ENCODE measurements around the gene HOXB9. TPM values are rescaled to one million over a fixed set of nuclear protein-coding genes. Genes with fewer than 3 reads are reported as not detected.
A peak's percentile ranks its signal among the peaks of the same experiment; 100 is the strongest.

HOXB9 gene
- total and polyA plus RNA-seq, 2 donors (not counting 1 experiment from before 2014, with no cell fraction given) = not detected

DNA sequence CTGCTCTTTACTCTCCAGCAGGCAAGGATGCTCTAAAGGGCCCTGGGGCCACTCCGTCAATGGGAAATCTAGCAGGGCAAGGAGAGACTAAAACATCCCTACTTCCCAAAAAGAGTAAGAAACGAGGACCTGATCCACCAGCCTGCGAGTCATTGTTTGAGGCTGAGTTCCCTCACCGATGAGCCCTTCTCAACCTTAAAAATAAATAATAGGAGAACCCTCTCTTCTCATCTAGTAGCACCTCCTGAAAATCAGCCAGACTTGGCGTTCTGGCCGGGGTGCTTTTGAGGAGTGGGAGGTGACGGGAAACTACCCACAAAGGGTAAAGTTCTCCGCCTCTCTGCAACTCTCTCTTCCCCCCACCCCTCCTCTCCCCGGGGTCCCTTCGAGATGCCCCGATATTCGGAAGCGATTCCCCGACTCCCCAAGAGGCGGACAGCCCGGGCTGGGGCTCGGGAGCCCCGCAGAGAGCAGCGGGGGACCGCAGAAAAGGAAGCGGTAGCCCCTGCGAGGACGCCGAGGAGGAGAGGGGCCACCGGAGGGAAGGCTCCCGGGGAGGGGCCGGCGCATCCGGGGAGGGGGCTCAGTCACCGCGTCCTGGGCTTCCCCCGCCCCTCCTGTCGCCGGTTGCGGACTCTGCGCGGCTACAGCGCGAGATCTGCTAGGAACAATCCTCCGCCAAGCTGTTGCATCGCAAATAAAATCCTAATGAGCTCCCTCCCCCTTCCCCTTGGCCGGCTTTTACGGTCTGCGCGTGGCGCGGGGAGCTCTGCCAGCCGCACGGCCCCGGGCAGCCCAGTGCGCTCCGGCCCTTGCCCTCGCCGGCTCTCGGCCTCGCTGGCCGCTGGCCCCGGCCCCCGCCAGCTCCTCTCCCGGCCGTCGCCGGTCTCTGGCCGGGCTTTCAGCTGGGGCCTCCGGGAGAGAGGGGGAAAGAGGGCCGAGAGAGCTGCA is 1.3 kb downstream of the HOXB9 start:
- Histone ChIP-seq H3K79me2 (ENCODE audit: control insufficient read depth, insufficient read depth, low read length) (no peaks in the 10 kb centered on the region), H3K4me1 (ENCODE audit: control insufficient read depth, extremely low read depth, insufficient read depth, low read length) (peaks cover 4% of the 10 kb centered on the region), H3K4me3 (replicated peaks in 1 of 4; ENCODE audit: control extremely low read depth in 1 of 4, insufficient read depth in 1 of 4, low read depth in 3 of 4, low read length in 4 of 4) (peak overlapping the region in 3 of 4 experiments; percentile 31 to 48 (median 36)), H3K27me3 (ENCODE audit: control insufficient read depth, insufficient read depth, low read length) (peaks cover 99% of the 10 kb centered on the region), H3K27ac (ENCODE audit: insufficient read depth, low read length) (no peak overlapping the region), H3K36me3 (ENCODE audit: control insufficient read depth, insufficient read depth, low read length) (no peaks in the 10 kb centered on the region), H2AFZ (ENCODE audit: low read length) (no peak overlapping the region), H3K4me2 (ENCODE audit: extremely low read depth, insufficient read depth, low read length) (peak overlapping the region; percentile 84), H3K9me3 (ENCODE audit: control insufficient read depth, insufficient read depth, low read depth, low read length) (no peaks in the 10 kb centered on the region), H4K20me1 (ENCODE audit: control insufficient read depth, extremely low read depth, insufficient read depth, low read length) (peaks cover 2% of the 10 kb centered on the region), H3K9ac (ENCODE audit: insufficient read depth, low read length) (no peak overlapping the region)
- DNase-seq (ENCODE audit: low read depth in 2 of 2) = no peak
- TF ChIP-seq EZH2 (IDR thresholded peaks at IDR 0.05; ENCODE audit: low read length, missing control alignments) = peak; percentile 87
- TF ChIP-seq, protein P1, sequence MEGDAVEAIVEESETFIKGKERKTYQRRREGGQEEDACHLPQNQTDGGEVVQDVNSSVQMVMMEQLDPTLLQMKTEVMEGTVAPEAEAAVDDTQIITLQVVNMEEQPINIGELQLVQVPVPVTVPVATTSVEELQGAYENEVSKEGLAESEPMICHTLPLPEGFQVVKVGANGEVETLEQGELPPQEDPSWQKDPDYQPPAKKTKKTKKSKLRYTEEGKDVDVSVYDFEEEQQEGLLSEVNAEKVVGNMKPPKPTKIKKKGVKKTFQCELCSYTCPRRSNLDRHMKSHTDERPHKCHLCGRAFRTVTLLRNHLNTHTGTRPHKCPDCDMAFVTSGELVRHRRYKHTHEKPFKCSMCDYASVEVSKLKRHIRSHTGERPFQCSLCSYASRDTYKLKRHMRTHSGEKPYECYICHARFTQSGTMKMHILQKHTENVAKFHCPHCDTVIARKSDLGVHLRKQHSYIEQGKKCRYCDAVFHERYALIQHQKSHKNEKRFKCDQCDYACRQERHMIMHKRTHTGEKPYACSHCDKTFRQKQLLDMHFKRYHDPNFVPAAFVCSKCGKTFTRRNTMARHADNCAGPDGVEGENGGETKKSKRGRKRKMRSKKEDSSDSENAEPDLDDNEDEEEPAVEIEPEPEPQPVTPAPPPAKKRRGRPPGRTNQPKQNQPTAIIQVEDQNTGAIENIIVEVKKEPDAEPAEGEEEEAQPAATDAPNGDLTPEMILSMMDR (conservative IDR thresholded peaks at IDR 0.05 in 1 of 2, IDR thresholded peaks at IDR 0.05 in 1 of 2; ENCODE audit: low read depth in 1 of 2, low read length in 2 of 2) = no peak

DNA sequence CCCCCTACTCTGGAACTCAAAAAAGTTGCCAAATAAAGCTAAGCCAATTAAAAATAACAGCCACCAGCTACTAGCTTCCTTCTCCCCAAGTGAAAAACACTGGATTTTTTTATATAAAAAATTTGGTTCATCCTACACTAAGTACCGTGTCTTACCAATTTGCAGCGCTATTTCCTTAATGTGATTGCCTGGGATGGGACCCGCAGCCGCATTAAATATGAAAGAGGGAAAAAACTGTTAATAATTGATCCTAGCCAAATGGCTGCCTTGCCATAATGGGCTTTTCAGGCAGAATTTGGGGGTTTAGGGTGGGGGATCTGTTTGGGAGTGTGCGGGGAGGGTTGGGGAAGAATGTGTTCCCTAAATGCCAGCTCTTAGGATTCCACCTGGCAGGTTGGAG is 2.0 kb downstream of the HOXB9 start:
- Histone ChIP-seq H3K27me3 (ENCODE audit: control insufficient read depth, insufficient read depth, low read length) (peaks cover 95% of the 10 kb centered on the region), H3K79me2 (ENCODE audit: control insufficient read depth, insufficient read depth, low read length) (no peaks in the 10 kb centered on the region), H2AFZ (ENCODE audit: low read length) (no peak overlapping the region), H3K36me3 (ENCODE audit: control insufficient read depth, insufficient read depth, low read length) (no peaks in the 10 kb centered on the region), H3K9me3 (ENCODE audit: control insufficient read depth, insufficient read depth, low read depth, low read length) (no peaks in the 10 kb centered on the region), H3K9ac (ENCODE audit: insufficient read depth, low read length) (no peak overlapping the region), H4K20me1 (ENCODE audit: control insufficient read depth, extremely low read depth, insufficient read depth, low read length) (peaks cover 2% of the 10 kb centered on the region), H3K4me3 (replicated peaks in 1 of 4; ENCODE audit: control extremely low read depth in 1 of 4, insufficient read depth in 1 of 4, low read depth in 3 of 4, low read length in 4 of 4) (no peak overlapping the region), H3K4me1 (ENCODE audit: control insufficient read depth, extremely low read depth, insufficient read depth, low read length) (peaks cover 4% of the 10 kb centered on the region), H3K4me2 (ENCODE audit: extremely low read depth, insufficient read depth, low read length) (no peak overlapping the region), H3K27ac (ENCODE audit: insufficient read depth, low read length) (no peak overlapping the region)
- TF ChIP-seq EZH2 (IDR thresholded peaks at IDR 0.05; ENCODE audit: low read length, missing control alignments) = no peak
- TF ChIP-seq, protein P1 (conservative IDR thresholded peaks at IDR 0.05 in 1 of 2, IDR thresholded peaks at IDR 0.05 in 1 of 2; ENCODE audit: low read depth in 1 of 2, low read length in 2 of 2) = no peak
- DNase-seq (ENCODE audit: low read depth in 2 of 2) = no peak

DNA sequence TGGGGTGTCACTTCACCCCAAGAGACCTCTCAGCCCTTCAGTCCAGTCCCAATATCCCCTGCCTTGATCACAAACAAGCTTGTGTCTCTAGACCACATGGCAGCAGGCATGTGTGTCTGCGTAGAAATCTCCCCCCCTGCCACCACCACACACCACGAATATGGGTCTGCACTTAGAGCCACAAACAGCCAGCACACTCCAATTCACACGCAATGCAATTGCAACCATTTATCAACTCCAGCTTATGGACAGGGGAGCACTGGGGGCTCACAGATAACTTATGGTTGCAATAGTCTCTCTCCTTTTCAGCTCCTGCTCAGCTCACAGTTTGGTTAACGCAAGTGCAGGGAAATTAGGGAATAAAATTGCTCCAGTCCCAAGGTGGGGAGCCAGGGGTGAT is 2.6 kb downstream of the HOXB9 start:
- no peaks in the 10 kb centered on the region for H3K36me3 ChIP-seq (ENCODE audit: control insufficient read depth, insufficient read depth, low read length)
- H3K79me2 ChIP-seq (ENCODE audit: control insufficient read depth, insufficient read depth, low read length) = no peaks in the 10 kb centered on the region
- no peaks in the 10 kb centered on the region for H3K9me3 ChIP-seq (ENCODE audit: control insufficient read depth, insufficient read depth, low read depth, low read length)
- H3K4me1 ChIP-seq (ENCODE audit: control insufficient read depth, extremely low read depth, insufficient read depth, low read length) = peaks cover 4% of the 10 kb centered on the region
- peaks cover 2% of the 10 kb centered on the region for H4K20me1 ChIP-seq (ENCODE audit: control insufficient read depth, extremely low read depth, insufficient read depth, low read length)
- H3K27me3 ChIP-seq (ENCODE audit: control insufficient read depth, insufficient read depth, low read length) = peaks cover 95% of the 10 kb centered on the region
- H3K9ac ChIP-seq (ENCODE audit: insufficient read depth, low read length) = no peak overlapping the region
- TF ChIP-seq, protein P1 (conservative IDR thresholded peaks at IDR 0.05 in 1 of 2, IDR thresholded peaks at IDR 0.05 in 1 of 2; ENCODE audit: low read depth in 1 of 2, low read length in 2 of 2) = no peak
- TF ChIP-seq EZH2 (IDR thresholded peaks at IDR 0.05; ENCODE audit: low read length, missing control alignments) = peak; percentile 76
- H2AFZ ChIP-seq (ENCODE audit: low read length) = no peak overlapping the region
- no peak for DNase-seq (ENCODE audit: low read depth in 2 of 2)
- H3K4me3 ChIP-seq (replicated peaks in 1 of 4; ENCODE audit: control extremely low read depth in 1 of 4, insufficient read depth in 1 of 4, low read depth in 3 of 4, low read length in 4 of 4) = no peak overlapping the region
- H3K27ac ChIP-seq (ENCODE audit: insufficient read depth, low read length) = no peak overlapping the region
- H3K4me2 ChIP-seq (ENCODE audit: extremely low read depth, insufficient read depth, low read length) = no peak overlapping the region

Measured in fibroblast of lung (primary cell).